ENCODE measurements around the gene CWF19L1.
A peak's percentile ranks its signal among the peaks of the same experiment; 100 is the strongest.

Gene CWF19L1

GRCh38 chr10:100223879-100224278 lies 43.6 kb downstream of the CWF19L1 start:
- no peak overlapping the region for H3K4me3 ChIP-seq (replicated peaks; ENCODE audit: low read depth, low read length)
- no peak for DNase-seq (ENCODE audit: low read depth)
- TF ChIP-seq, protein P1, sequence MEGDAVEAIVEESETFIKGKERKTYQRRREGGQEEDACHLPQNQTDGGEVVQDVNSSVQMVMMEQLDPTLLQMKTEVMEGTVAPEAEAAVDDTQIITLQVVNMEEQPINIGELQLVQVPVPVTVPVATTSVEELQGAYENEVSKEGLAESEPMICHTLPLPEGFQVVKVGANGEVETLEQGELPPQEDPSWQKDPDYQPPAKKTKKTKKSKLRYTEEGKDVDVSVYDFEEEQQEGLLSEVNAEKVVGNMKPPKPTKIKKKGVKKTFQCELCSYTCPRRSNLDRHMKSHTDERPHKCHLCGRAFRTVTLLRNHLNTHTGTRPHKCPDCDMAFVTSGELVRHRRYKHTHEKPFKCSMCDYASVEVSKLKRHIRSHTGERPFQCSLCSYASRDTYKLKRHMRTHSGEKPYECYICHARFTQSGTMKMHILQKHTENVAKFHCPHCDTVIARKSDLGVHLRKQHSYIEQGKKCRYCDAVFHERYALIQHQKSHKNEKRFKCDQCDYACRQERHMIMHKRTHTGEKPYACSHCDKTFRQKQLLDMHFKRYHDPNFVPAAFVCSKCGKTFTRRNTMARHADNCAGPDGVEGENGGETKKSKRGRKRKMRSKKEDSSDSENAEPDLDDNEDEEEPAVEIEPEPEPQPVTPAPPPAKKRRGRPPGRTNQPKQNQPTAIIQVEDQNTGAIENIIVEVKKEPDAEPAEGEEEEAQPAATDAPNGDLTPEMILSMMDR (IDR thresholded peaks at IDR 0.05; ENCODE audit: low read length, missing control alignments): no peak

DNA sequence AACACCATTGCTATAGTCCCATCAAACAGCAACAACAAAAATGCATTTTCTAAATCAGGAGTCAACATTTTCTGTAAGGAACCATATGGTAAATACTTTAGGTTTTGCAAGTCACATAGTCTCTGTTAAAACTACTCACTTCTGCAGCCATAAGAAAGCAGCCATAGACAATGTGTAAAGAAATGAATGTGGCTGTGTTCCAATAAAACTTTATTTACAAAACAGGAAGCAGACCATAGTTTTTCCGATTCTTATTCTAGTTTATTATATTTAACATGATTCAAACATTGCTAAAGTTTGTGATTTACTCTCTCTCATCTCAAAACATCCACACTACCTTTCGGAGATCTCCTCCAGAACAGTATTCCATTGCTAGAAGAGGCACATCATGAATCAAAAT lies 44.9 kb downstream of the CWF19L1 start:
- TF ChIP-seq, protein P1 (IDR thresholded peaks at IDR 0.05; ENCODE audit: low read length, missing control alignments): no peak
- no peak for DNase-seq (ENCODE audit: low read depth)
- no peak overlapping the region for H3K4me3 ChIP-seq (replicated peaks; ENCODE audit: low read depth, low read length)

DNA sequence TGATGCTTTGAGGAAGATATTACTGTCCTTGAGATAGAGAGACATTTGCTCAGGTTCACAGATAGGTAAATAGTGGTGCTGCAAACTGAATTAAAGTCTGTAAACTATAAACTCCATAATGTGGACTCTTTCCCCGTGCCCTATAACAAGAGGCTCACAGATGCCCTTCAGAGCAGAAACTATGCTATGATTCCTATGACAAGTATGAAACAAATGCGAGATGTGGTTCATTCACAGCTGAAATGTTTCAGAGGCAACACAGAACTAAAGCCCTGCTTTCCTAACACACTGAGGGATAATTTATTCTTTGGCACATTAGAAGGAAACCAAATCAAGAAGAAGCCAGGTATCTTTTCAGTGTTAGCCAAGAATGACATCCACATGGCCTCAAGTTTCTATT lies 51.4 kb downstream of the CWF19L1 start:
- H3K4me3 ChIP-seq (replicated peaks; ENCODE audit: low read depth, low read length): no peak overlapping the region
- no peak for DNase-seq (ENCODE audit: low read depth)
- TF ChIP-seq, protein P1 (IDR thresholded peaks at IDR 0.05; ENCODE audit: low read length, missing control alignments): no peak

GRCh38 chr10:100209303-100209702 lies 58.1 kb downstream of the CWF19L1 start:
- peak; percentile 66 for DNase-seq (ENCODE audit: low read depth)

DNA sequence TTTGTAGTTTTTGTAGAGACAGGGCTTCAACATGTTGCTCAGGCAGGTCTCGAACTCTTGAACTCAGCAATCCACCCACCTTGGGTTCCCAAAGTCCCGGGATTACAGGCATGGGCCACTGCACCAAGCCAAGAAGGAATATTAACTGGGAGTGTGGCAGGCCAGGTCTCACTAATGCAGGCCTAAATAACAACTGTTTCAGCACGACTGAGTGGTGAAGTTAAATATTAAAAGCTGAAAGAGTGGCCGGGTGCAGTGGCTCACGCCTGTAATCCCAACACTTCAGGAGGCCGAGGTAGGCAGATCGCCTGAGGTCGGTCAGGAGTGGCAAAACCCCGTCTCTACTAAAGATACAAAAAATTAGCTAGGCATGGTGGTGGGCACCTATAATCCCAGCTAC lies 59.2 kb downstream of the CWF19L1 start:
- DNase-seq (ENCODE audit: low read depth): no peak
- no peak overlapping the region for H3K4me3 ChIP-seq (replicated peaks; ENCODE audit: low read depth, low read length)
- TF ChIP-seq, protein P1 (IDR thresholded peaks at IDR 0.05; ENCODE audit: low read length, missing control alignments): no peak

More at GRCh38 chr10:100209303-100209702, 58.1 kb downstream of the CWF19L1 start:
- no peak overlapping the region for H3K4me3 ChIP-seq (replicated peaks; ENCODE audit: low read depth, low read length)
- TF ChIP-seq, protein P1 (IDR thresholded peaks at IDR 0.05; ENCODE audit: low read length, missing control alignments): no peak

DNA sequence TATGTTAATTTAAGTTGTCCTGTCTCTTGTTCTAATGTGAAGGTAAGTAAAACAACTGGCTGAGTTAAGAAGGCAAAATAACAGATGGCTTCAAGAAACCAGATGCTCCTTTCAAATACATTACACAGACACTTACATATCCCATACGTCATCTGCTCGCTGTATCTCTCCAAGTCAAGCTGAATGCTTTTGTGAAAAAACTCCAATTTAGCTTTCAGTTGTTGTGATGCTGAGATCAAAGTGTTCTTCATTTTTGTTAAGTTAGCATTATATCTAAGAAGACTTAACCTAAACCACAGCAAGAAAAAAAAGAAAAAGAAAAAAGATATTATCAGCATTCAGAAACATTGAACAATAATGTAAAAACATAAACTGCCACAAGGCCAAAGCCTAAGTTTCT lies 63.1 kb downstream of the CWF19L1 start:
- TF ChIP-seq, protein P1 (IDR thresholded peaks at IDR 0.05; ENCODE audit: low read length, missing control alignments): no peak
- no peak overlapping the region for H3K4me3 ChIP-seq (replicated peaks; ENCODE audit: low read depth, low read length)
- DNase-seq (ENCODE audit: low read depth): no peak

GRCh38 chr10:100201549-100201948 lies 65.9 kb downstream of the CWF19L1 start:
- no peak for DNase-seq (ENCODE audit: low read depth)

More at GRCh38 chr10:100201549-100201948, 65.9 kb downstream of the CWF19L1 start:
- H3K4me3 ChIP-seq (replicated peaks; ENCODE audit: low read depth, low read length): no peak overlapping the region
- TF ChIP-seq, protein P1 (IDR thresholded peaks at IDR 0.05; ENCODE audit: low read length, missing control alignments): no peak
